ENCODE measurements around the gene PRB4.
"Not testable (repeated sequence)": the region's sequence is repeated elsewhere in the genome, so short reads cannot be mapped to it uniquely, and the experiment has no call there.

The PRB4 gene

GRCh38 chr12:11310336-11310735 lies at the start of gene PRB4:
Gene PRB4, minus strand, starts transcription at chr12:11310436. Its CDS starts 38 bp downstream, at chr12:11310398.
- no peak for DNase-seq (ENCODE audit: low spot score)

- DNase-seq (ENCODE audit: low spot score) = not testable (repeated sequence)
Observed at GRCh38 chr12:11351736-11352135, 41.5 kb upstream of the PRB4 start.

GRCh38 chr12:11348439-11348838 lies 38.2 kb upstream of the PRB4 start:
- DNase-seq (ENCODE audit: low spot score) = no peak

GRCh38 chr12:11347810-11348209 lies 37.6 kb upstream of the PRB4 start:
- DNase-seq (ENCODE audit: low spot score) = no peak

GRCh38 chr12:11344500-11344899 lies 34.3 kb upstream of the PRB4 start:
- DNase-seq (ENCODE audit: low spot score) = no peak

GRCh38 chr12:11324426-11324825 lies 14.2 kb upstream of the PRB4 start:
- no peak for DNase-seq (ENCODE audit: low spot score)

- no peak for DNase-seq (ENCODE audit: low spot score)
Observed at GRCh38 chr12:11321980-11322379, 11.7 kb upstream of the PRB4 start.

- DNase-seq (ENCODE audit: low spot score) = no peak
Observed at GRCh38 chr12:11307143-11307542, 3.1 kb downstream of the PRB4 start.

- DNase-seq (ENCODE audit: low spot score) = no peak
Observed at GRCh38 chr12:11273449-11273848, 36.8 kb downstream of the PRB4 start.

GRCh38 chr12:11269607-11270006 lies 40.6 kb downstream of the PRB4 start, which contains the start of gene PRB3:
Gene PRB3, minus strand, starts transcription at chr12:11269707. Its CDS starts 38 bp downstream, at chr12:11269669.
- DNase-seq (ENCODE audit: low spot score) = no peak

- DNase-seq (ENCODE audit: low spot score) = no peak
Observed at GRCh38 chr12:11264501-11264900, 45.7 kb downstream of the PRB4 start.
